Pancreas (tissue), 10 donors: Measurements from ENCODE around the gene SCAF1. TPM values are rescaled to one million over a fixed set of nuclear protein-coding genes. Genes with fewer than 3 reads are reported as not detected.

Source experiments
- ATAC-seq, 4 donors: fragments of 200-7000 bp; cut with Tn5 transposase; one replicate each; pipeline versions ENCODE4 v1.8.0 to v1.9.1; 2020; ENCODE audit warnings: mild to moderate bottlenecking in 4 of 4, moderate library complexity in 4 of 4
- DNase-seq, 6 donors: peaks; one replicate each; pipeline ENCODE4 v3.0.0-alpha.2; 2020
- FAIRE-seq: peaks from 2 replicates; lab custom pipeline; 2012; peaks lifted over from hg19 to GRCh38; lab: Jason Lieb, UNC
- H3K27ac ChIP-seq, 4 donors: fragments of 200-600 bp; sonication (generic); 1 replicate in 3 of 4; 2 replicates in 1 of 4; pipeline versions ENCODE4 v1.5.0 to v1.8.0; 2020
- H3K27me3 ChIP-seq, 4 donors: fragments of 200-600 bp; one replicate each; pipeline ENCODE4 v1.8.0; 2021
- H3K36me3 ChIP-seq, 3 donors: fragments of 200-600 bp; sonication (generic) in 1 of 3; one replicate each; pipeline versions ENCODE4 v1.5.0 to v1.8.0; 2020 to 2021
- H3K4me1 ChIP-seq, 3 donors: fragments of 200-600 bp; one replicate each; pipeline ENCODE4 v1.8.0; 2021
- H3K4me3 ChIP-seq, 4 donors: fragments of 200-600 bp; sonication (generic) in 2 of 4; one replicate each; pipeline versions ENCODE4 v1.5.0 to v1.8.0; 2020 to 2021
- H3K9me3 ChIP-seq, 4 donors: fragments of 200-600 bp; one replicate each; pipeline ENCODE4 v1.8.0; 2021
- CTCF ChIP-seq, 4 donors: fragments of 200-600 bp; sonication (generic) in 3 of 4; IDR thresholded peaks; one replicate each; pipeline versions ENCODE4 v1.5.0 to v1.8.0; 2021; ENCODE audit warnings: antibody characterized with exemption in 4 of 4
- WGBS, 2 donors: extraction: QIAGEN DNeasy Blood & Tissue Kit; methylation state at CpG; one replicate each; pipeline ENCODE4 v1.1.7; 2013; 5-methylcytosine and 5-hydroxymethylcytosine counted together
- intact Hi-C, 3 donors: fragments of 100-400 bp; cut with DNase I; formaldehyde crosslinking; loops; one replicate each; pipeline versions ENCODE4 v1.11.1 to v1.14.2; 2022
- polyA plus RNA-seq, 2 donors: library from polyadenylated mRNA; stranded (reverse); fragments of 200-250 nt; gene quantifications; one replicate each; pipeline ENCODE4 v1.2.3, GENCODE V29; 2013
- total RNA-seq, 6 donors: library from RNA; stranded (reverse); fragmentation: NEBNext Ultra II Directional in 4 of 6; extraction: Animal tissue kit (Norgen Biotek cat#: 25700) in 4 of 6; gene quantifications; one replicate each; pipeline versions ENCODE4 v1.2.1 to v1.2.4, GENCODE V29; 2021 to 2023
- donor health status: healthy with polysubstance abuse.
- donor health status: DM: no; HTN: no; CAD: no; lungs with moderate emphysema.
- donor health status: DM: no; HTN: no; CAD: no.
- donor health status: control.
- donor health status: control.
- donor health status: Bipolar disorder and iron deficiency.
- donor health status: DM: yes; HTN: yes; CAD: no.
- donor health status: DM: no; HTN: no; CAD: no.
- donor health status: DM: no; HTN: no; CAD: no.
- donor health status: DM: yes; HTN: yes; CAD: no.

The SCAF1 gene
- total and polyA plus RNA-seq, 8 donors, result 17.3 to 34.8 (median 28.3) TPM

GRCh38 chr19:49654581-49654980, 12.6 kb downstream of the SCAF1 start:
- Histone ChIP-seq H3K9me3 (no peaks in the 10 kb centered on the region), H3K27me3 (no peaks in the 10 kb centered on the region), H3K36me3 (peaks cover 0 to 64% (median 19%) of the 10 kb centered on the region in 3 donors), H3K27ac (no peak overlapping the region), H3K4me1 (no peaks in the 10 kb centered on the region), H3K4me3 (no peak overlapping the region)
- intact Hi-C loops, result no loop called here
- no peak for TF ChIP-seq CTCF (IDR thresholded peaks at IDR 0.05)
- DNase-seq (no peak), ATAC-seq (no peak), FAIRE-seq (no peak)
- WGBS, 2 donors, result 81 to 85% methylated on average over 10 of the region's 10 CpGs

- FAIRE-seq, result no peak
- Histone ChIP-seq H3K36me3 (peaks cover 0 to 59% (median 19%) of the 10 kb centered on the region in 3 donors), H3K27me3 (no peaks in the 10 kb centered on the region), H3K4me1 (no peaks in the 10 kb centered on the region), H3K9me3 (no peaks in the 10 kb centered on the region), H3K4me3 (no peak overlapping the region), H3K27ac (no peak overlapping the region)
- ATAC-seq, result no peak
- intact Hi-C loops, result no loop called here
- WGBS, 2 donors, result 91 to 93% methylated on average over 23 of the region's 23 CpGs
- TF ChIP-seq CTCF (IDR thresholded peaks at IDR 0.05), result no peak
- peak in 1 of 6 donors; percentile 52 for DNase-seq
Observed at GRCh38 chr19:49655570-49656455, 13.8 kb downstream of the SCAF1 start.

GRCh38 chr19:49656456-49657109, 14.6 kb downstream of the SCAF1 start:
- H3K27me3 ChIP-seq, result no peaks in the 10 kb centered on the region
- ATAC-seq, result no peak
- H3K36me3 ChIP-seq, result peaks cover 0 to 53% (median 19%) of the 10 kb centered on the region in 3 donors
- WGBS, 2 donors, result 90 to 95% methylated on average over 17 of the region's 17 CpGs
- peak in 1 of 6 donors; percentile 25 for DNase-seq
- TF ChIP-seq CTCF (IDR thresholded peaks at IDR 0.05), result no peak
- H3K9me3 ChIP-seq, result no peaks in the 10 kb centered on the region
- intact Hi-C loops, result no loop called here
- FAIRE-seq, result no peak
- no peaks in the 10 kb centered on the region for H3K4me1 ChIP-seq
- no peak overlapping the region for H3K4me3 ChIP-seq
- H3K27ac ChIP-seq, result no peak overlapping the region

- Histone ChIP-seq H3K4me1 (no peaks in the 10 kb centered on the region), H3K4me3 (no peak overlapping the region), H3K27ac (no peak overlapping the region), H3K9me3 (no peaks in the 10 kb centered on the region), H3K36me3 (peaks cover 0 to 55% (median 22%) of the 10 kb centered on the region in 3 donors), H3K27me3 (no peaks in the 10 kb centered on the region)
- intact Hi-C loops, result no loop called here
- no peak for TF ChIP-seq CTCF (IDR thresholded peaks at IDR 0.05)
- ATAC-seq (no peak), DNase-seq (peak in 1 of 6 donors; percentile 72), FAIRE-seq (no peak)
- 88 to 91% methylated on average over 22 of the region's 22 CpGs for WGBS, 2 donors
Observed at GRCh38 chr19:49657493-49658138, 15.6 kb downstream of the SCAF1 start.
